ENCODE measurements around the gene ANXA11. TPM values are rescaled to one million over a fixed set of nuclear protein-coding genes. Genes with fewer than 3 reads are reported as not detected.
"Not testable (repeated sequence)": the region's sequence is repeated elsewhere in the genome, so short reads cannot be mapped to it uniquely, and the experiment has no call there.

The ANXA11 gene
- total RNA-seq, 4 donors from 2014 or later = 110 to 269 (median 238) TPM

GRCh38 chr10:80202934-80203834 lies 2.2 kb downstream of the ANXA11 start:
- no peaks in the 10 kb centered on the region for H3K9me3 ChIP-seq
- peak overlapping the region; percentile 99 to 100 (median 99) for H3K27ac ChIP-seq
- H3K36me3 ChIP-seq = no peaks in the 10 kb centered on the region
- TF ChIP-seq, protein P1, sequence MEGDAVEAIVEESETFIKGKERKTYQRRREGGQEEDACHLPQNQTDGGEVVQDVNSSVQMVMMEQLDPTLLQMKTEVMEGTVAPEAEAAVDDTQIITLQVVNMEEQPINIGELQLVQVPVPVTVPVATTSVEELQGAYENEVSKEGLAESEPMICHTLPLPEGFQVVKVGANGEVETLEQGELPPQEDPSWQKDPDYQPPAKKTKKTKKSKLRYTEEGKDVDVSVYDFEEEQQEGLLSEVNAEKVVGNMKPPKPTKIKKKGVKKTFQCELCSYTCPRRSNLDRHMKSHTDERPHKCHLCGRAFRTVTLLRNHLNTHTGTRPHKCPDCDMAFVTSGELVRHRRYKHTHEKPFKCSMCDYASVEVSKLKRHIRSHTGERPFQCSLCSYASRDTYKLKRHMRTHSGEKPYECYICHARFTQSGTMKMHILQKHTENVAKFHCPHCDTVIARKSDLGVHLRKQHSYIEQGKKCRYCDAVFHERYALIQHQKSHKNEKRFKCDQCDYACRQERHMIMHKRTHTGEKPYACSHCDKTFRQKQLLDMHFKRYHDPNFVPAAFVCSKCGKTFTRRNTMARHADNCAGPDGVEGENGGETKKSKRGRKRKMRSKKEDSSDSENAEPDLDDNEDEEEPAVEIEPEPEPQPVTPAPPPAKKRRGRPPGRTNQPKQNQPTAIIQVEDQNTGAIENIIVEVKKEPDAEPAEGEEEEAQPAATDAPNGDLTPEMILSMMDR (IDR thresholded peaks at IDR 0.05) = peak in 4 of 6 experiments; percentile 8 to 34 (median 26)
- TF ChIP-seq POLR2A (IDR thresholded peaks at IDR 0.05) = no peak
- peaks cover 7 to 71% (median 33%) of the 10 kb centered on the region in 4 donors for H3K4me1 ChIP-seq
- H3K4me3 ChIP-seq = peak overlapping the region; percentile 85 to 99 (median 96)
- no peaks in the 10 kb centered on the region for H3K27me3 ChIP-seq
- DNase-seq = peak; percentile 74 to 88 (median 79)

DNA sequence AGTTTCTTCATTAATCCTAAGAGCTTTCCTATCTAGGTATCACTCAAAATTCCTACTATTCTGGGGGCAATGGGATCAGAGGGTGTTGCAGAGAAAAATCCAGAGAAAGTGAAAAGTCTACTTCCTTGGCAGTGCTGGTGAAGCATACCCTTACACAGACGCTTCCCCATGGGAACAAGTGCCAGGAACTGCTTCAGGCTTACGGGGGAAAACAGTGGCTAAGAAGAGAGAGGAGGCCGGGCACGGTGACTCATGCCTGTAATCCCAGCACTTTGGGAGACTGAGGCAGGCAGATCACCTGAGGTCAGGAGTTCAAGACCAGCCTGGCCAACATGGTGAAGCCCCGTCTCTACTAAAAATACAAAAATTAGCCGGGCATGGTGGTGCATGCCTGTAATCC lies 2.8 kb downstream of the ANXA11 start:
- Histone ChIP-seq H3K4me1 (peaks cover 7 to 77% (median 38%) of the 10 kb centered on the region in 4 donors), H3K4me3 (peak overlapping the region in 1 of 4 donors; percentile 85), H3K27ac (peak overlapping the region; percentile 99 to 100 (median 99))
- H3K27me3 ChIP-seq, H3K9me3 ChIP-seq, DNase-seq, H3K36me3 ChIP-seq: not testable (repeated sequence)

GRCh38 chr10:80201608-80202141 lies 3.7 kb downstream of the ANXA11 start:
- H3K4me3 ChIP-seq = no peak overlapping the region
- no peak for TF ChIP-seq POLR2A (IDR thresholded peaks at IDR 0.05)
- TF ChIP-seq, protein P1 (IDR thresholded peaks at IDR 0.05) = no peak
- H3K4me1 ChIP-seq = peaks cover 13 to 85% (median 44%) of the 10 kb centered on the region in 4 donors
- H3K9me3 ChIP-seq = no peaks in the 10 kb centered on the region
- DNase-seq = no peak
- no peaks in the 10 kb centered on the region for H3K36me3 ChIP-seq
- peak overlapping the region; percentile 99 to 100 (median 99) for H3K27ac ChIP-seq
- no peaks in the 10 kb centered on the region for H3K27me3 ChIP-seq

DNA sequence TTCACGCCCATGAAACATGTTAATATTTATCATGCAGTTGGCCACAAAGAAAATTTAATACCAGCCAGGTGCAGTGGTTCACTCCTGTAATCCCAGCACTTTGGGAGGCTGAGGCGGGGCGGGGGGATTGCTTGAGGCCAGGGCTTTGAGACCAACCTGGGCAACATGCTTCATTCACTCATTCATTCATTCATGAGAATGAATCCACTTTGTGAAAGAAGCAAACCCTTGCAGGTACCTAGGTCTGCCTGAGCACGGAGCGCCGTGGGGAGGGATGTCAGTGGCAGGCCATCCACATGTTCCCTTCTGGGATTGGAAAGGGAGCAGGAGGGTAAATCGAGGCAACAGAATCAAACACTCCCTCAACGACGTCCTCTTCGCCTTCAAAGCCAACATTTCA lies 4.7 kb downstream of the ANXA11 start:
- Histone ChIP-seq H3K27ac (peak overlapping the region in 3 of 4 donors; percentile 99 to 100 (median 99)), H3K36me3 (no peaks in the 10 kb centered on the region), H3K4me1 (peaks cover 14 to 85% (median 48%) of the 10 kb centered on the region in 4 donors), H3K9me3 (no peaks in the 10 kb centered on the region), H3K27me3 (no peaks in the 10 kb centered on the region), H3K4me3 (no peak overlapping the region)
- TF ChIP-seq, protein P1 (IDR thresholded peaks at IDR 0.05) = no peak
- TF ChIP-seq POLR2A (IDR thresholded peaks at IDR 0.05) = no peak
- no peak for DNase-seq

DNA sequence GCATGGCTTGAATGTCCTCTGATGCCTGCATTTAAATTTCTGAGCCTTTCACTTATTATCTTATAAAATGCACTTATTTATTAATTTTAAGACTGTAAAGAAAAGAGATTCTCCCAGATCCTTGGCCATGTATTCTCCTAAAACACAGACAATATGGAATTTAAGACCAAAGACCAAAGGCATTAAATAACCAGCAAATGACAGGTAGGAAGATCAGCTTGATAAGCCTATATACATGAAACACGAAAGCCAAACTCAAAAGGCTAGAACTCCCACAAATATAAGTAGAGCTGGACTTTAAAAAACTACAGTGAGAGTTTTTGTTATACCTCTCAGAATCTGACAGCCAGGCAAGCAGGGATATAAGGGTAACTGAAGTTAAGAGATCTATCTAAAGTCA lies 5.1 kb downstream of the ANXA11 start:
- H3K27me3 ChIP-seq = no peaks in the 10 kb centered on the region
- no peak for DNase-seq
- H3K4me3 ChIP-seq = no peak overlapping the region
- H3K4me1 ChIP-seq = peaks cover 14 to 90% (median 50%) of the 10 kb centered on the region in 4 donors
- H3K27ac ChIP-seq = peak overlapping the region in 3 of 4 donors; percentile 99 to 100 (median 99)
- no peaks in the 10 kb centered on the region for H3K9me3 ChIP-seq
- no peaks in the 10 kb centered on the region for H3K36me3 ChIP-seq
- no peak for TF ChIP-seq POLR2A (IDR thresholded peaks at IDR 0.05)
- TF ChIP-seq, protein P1 (IDR thresholded peaks at IDR 0.05) = no peak

DNA sequence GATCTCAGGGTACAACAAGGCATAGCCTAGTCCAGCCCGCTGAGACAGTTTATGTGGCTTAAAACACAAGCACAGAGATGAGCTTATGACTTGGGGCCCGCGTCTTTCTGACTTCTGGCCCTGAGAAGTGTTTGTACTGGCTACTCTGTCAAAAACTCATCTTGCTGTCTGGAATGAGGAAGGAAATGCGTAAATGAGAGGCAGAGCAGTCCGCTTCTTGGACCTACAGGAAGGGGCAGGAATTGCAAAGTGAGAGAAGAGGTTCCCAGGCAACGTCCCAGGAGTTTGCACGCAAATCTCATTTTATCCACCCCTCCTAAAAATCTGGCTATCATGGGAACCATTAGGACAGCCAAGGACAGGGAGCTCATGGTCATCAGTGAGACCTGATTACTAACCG lies 5.5 kb downstream of the ANXA11 start:
- peaks cover 14 to 94% (median 51%) of the 10 kb centered on the region in 4 donors for H3K4me1 ChIP-seq
- TF ChIP-seq, protein P1 (IDR thresholded peaks at IDR 0.05) = peak in 3 of 6 experiments; percentile 37 to 49 (median 43)
- TF ChIP-seq POLR2A (IDR thresholded peaks at IDR 0.05) = peak in 1 of 2 donors; percentile 23
- H3K36me3 ChIP-seq = no peaks in the 10 kb centered on the region
- no peak overlapping the region for H3K4me3 ChIP-seq
- no peaks in the 10 kb centered on the region for H3K9me3 ChIP-seq
- H3K27me3 ChIP-seq = no peaks in the 10 kb centered on the region
- DNase-seq = peak in 1 of 3 donors; percentile 66
- peak overlapping the region in 3 of 4 donors; percentile 71 to 99 (median 99) for H3K27ac ChIP-seq
